SIG-M5 (cell line): ENCODE results near the gene SHROOM4.

ENCODE experiments used
- DNase-seq: peaks from one replicate; lab custom pipeline; 2025; lab: John Stamatoyannopoulos, UW

SHROOM4 gene, protein sequence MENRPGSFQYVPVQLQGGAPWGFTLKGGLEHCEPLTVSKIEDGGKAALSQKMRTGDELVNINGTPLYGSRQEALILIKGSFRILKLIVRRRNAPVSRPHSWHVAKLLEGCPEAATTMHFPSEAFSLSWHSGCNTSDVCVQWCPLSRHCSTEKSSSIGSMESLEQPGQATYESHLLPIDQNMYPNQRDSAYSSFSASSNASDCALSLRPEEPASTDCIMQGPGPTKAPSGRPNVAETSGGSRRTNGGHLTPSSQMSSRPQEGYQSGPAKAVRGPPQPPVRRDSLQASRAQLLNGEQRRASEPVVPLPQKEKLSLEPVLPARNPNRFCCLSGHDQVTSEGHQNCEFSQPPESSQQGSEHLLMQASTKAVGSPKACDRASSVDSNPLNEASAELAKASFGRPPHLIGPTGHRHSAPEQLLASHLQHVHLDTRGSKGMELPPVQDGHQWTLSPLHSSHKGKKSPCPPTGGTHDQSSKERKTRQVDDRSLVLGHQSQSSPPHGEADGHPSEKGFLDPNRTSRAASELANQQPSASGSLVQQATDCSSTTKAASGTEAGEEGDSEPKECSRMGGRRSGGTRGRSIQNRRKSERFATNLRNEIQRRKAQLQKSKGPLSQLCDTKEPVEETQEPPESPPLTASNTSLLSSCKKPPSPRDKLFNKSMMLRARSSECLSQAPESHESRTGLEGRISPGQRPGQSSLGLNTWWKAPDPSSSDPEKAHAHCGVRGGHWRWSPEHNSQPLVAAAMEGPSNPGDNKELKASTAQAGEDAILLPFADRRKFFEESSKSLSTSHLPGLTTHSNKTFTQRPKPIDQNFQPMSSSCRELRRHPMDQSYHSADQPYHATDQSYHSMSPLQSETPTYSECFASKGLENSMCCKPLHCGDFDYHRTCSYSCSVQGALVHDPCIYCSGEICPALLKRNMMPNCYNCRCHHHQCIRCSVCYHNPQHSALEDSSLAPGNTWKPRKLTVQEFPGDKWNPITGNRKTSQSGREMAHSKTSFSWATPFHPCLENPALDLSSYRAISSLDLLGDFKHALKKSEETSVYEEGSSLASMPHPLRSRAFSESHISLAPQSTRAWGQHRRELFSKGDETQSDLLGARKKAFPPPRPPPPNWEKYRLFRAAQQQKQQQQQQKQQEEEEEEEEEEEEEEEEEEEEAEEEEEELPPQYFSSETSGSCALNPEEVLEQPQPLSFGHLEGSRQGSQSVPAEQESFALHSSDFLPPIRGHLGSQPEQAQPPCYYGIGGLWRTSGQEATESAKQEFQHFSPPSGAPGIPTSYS (N-terminal part only)

GRCh38 chrX:50813843-50814661, at the start of gene SHROOM4:
Gene SHROOM4 (minus strand): TSS chrX:50814194. CDS start chrX:50814018, 176 bp downstream.
- no peak for DNase-seq

DNA sequence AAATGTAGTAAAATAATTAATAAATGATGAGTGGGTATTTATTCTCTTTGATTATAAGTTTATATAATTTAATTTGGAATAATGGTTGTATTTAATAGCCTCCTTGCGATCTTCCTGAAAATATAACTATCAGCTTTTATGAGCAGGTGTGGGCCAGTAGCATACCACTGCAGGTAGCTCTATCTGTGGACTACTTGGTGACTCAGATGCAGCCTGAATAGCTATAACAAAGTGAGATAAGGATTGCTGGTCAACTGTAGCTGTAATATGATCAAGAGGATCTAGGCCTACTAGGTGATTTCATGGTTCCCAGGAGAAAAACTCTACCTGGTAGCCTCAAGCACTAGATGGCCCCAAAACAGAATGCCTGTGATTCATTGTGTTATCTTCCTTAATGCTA, 49.5 kb upstream of the SHROOM4 start:
- DNase-seq: no peak

GRCh38 chrX:50860518-50860917, 46.5 kb upstream of the SHROOM4 start:
- DNase-seq: no peak

- DNase-seq: no peak
These were observed 44.6 kb upstream of the SHROOM4 start for GRCh38 chrX:50858548-50858947.

- no peak for DNase-seq
These were observed 39.4 kb upstream of the SHROOM4 start for GRCh38 chrX:50853399-50853798.

DNA sequence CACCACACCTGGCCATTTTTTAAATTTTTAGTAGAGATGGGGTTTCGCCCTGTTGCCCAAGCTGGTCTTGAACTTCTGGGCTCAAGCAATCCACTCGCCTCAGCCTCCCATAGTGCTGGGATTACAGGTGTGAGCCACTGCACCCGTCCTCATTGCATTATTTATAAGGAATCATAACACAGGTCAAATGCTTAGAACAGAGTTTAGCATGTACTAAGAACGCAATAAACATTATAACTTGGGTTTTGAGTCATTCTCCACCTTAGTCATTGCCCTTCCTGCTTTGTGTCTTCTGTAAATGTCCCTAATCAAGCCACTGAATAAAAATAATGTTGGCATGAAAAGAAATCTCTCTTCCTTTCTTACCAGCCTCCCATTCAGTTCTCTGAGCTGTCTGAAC, 38.5 kb upstream of the SHROOM4 start:
- DNase-seq: no peak

DNA sequence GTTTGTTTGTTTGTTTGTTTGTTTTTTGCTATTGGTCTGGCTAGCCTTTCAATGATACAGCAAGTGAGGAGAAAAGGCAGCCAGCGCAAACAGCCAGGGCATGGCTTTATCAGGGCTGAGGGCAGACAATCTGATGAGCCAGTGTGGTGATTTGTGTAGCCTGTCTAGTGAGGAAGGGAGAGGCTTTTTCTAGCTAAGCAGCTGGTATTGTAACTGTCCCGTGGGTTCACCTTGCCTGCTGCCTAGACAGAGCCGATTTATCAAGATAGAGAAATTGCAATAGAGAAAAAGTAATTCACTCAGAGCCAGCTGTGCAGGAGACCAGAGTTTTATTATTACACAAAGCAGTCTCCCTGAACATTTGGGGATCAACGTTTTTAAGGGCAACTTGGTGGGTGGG, 28.2 kb upstream of the SHROOM4 start:
- DNase-seq: no peak

DNA sequence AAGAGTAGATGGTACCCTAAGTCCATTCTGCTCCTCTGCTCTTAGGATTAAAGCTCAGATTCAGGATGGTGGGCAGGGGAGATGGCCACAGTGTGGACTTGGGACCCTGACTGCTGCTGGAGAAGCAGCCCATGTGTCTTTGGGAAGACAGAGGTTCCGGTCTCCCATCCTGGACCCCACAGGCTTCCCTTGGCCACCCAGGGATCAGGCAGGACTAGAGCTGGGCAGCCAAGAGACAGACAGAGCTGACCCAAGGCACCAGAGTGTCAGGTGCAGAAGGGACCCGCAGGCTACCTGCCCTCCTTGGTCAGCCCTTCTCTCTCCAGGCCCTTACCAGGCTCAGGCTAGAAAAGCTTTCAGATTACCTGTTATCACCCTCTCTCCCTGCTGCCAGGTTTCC, 25.7 kb upstream of the SHROOM4 start:
- DNase-seq: no peak

GRCh38 chrX:50838820-50839600, 25.0 kb upstream of the SHROOM4 start:
- DNase-seq: no peak

DNA sequence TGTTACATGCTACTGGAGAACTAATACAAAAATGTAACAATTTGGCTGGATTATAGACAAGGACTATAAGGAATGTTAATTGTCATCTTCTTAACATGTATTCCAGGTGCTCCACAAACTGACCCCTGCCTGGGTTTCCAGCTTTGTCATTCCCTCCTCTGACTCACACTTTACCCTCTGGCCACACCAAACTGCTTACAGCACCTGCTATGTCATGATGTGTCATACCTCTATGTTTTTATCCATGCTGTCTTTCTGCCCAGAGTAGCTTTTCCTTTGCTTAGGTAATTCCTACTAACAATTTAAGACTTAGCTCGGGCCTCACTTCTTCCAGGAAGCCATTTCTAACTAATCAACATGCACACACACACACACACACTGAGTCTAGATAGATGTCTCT, 14.0 kb upstream of the SHROOM4 start:
- DNase-seq: no peak

GRCh38 chrX:50825825-50826224, 11.8 kb upstream of the SHROOM4 start:
- no peak for DNase-seq

DNA sequence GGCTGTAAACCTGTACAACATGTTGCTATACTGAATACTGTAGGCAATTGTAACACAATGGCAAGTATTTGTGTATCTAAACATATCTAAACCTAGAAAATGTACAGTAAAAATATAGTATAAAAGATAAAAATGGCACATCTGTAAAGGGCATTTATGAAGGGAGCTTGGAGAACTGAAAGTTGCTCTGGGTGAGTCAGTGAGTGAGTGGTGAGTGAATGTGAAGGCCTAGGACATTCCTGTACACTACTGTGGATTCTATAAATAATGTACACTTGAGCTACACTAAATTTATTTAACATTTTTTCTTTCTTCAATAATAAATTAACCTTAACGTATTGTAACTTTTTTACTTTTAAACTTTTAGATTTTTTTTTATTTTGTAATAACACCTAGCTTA, 5.0 kb upstream of the SHROOM4 start:
- DNase-seq: no peak

DNA sequence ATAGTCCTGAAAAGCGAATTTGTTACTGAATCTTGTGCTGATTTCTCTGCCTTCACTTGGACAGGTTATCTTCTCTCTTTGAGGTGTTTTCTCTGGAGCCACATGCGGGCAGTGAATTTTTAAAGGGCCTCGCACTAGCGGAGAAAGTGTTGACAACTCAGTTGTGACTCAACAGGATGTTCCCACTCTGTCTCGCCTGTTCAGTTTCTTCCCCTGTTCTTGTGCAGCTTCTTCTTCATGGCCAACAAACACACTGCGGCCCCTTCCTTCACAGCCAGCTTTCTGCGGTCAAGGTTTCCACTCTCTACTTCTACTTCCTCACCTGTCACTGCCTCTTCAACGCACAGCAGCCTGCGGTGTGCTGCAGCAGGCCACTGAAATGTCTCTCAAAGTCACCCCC, 1.1 kb upstream of the SHROOM4 start:
- DNase-seq: no peak

- DNase-seq: no peak
These were observed 707 bp upstream of the SHROOM4 start for GRCh38 chrX:50814701-50815100.

DNA sequence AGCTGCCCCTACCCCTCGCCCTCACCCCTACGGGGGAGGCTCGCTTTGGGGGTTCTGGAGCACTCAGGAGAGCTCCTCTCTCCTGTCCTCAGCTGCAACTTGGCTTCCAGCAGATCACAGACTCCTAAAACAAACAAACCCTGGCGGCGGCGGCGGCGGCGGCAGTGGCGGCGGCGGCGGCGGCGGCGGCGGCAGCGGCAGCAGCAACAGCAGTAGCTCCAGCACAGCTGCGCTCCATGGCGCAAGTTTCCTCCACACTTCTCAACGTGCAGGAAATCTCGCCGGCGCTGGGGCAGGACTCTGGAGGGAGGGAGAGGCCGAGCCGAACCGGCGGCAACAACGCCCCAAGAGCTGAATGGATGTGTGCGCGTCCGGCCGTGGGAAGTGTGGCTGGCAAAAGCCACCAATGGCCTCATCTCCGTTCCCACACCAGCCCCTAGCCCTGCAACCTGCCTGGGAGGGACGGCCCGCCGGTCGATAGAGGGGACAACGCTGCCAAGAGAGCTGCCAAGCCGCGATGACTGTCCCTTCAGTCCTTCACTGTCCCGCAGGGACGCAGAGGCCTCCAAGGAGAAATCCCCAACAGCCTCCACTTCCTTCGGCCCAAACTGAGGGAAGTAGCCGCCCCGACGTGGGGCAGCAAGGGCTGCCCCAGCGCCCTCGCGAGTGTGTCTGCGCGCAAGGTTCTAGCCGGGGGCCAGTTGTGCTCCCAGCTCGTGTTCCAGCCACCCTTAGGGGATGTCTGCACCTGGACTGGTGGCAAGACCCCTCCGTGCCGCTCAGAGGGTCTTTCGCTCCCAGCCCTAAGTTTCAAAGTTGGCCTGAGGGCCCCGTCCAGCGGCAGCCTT, 775 bp downstream of the SHROOM4 start:
- no peak for DNase-seq

DNA sequence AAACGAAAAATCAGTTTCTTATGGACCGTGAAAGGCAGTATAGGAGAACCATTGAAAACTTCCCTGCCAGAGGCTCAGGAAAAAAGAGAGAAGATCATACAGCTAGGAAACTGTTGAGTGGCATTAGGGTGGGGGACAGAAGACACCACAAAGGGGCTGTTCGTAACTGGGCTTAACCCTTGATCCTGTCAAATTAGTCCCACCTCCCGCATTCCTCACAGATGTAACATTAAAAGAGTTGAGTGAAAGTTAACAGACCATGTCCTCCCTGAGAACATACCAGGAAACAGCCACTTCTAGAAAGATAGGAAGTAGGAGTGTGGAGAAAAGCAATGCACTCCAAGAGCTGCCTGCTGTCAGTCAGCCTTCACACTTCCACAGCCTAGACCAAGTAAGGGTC, 8.7 kb downstream of the SHROOM4 start:
- no peak for DNase-seq

GRCh38 chrX:50801135-50801534, 12.9 kb downstream of the SHROOM4 start:
- no peak for DNase-seq

GRCh38 chrX:50799531-50799961, 14.4 kb downstream of the SHROOM4 start:
- DNase-seq: no peak

DNA sequence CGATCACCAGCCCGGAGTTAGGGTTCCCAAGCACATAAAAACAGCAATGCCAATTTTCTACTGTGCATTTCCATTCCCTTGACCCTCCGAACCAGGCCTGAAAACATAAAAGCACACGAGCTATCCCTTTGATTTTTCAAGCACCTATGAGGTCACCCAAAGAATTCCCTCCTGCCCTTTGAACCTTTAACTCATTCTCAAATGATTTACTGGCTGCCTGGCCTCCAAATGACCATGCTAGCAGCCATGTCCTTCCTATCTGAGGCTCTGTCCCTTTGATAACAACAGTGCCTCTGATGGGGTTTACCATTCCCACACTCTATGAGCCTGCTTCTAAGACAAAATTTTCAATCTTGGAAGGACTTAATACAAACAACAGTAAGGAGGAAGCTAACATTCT, 15.2 kb downstream of the SHROOM4 start:
- DNase-seq: no peak

- no peak for DNase-seq
These were observed 26.9 kb downstream of the SHROOM4 start for GRCh38 chrX:50787099-50787498.
